SK-N-SH (cell line): Measurements from ENCODE around the gene LRRC39. TPM values are rescaled to one million over a fixed set of nuclear protein-coding genes. Genes with fewer than 3 reads are reported as not detected.
A peak's percentile ranks its signal among the peaks of the same experiment; 100 is the strongest.

Source experiments
- CTCF ChIA-PET: fragments of 300-600, 350-600 bp; formaldehyde crosslinking; extraction: SDS; loops from one replicate; lab custom pipeline; 2021; lab: Yijun Ruan, JAX
- POLR2A ChIA-PET: fragments of 350-600 bp; sonication (Branson Sonifier 250); formaldehyde crosslinking; extraction: SDS; loops from one replicate; lab custom pipeline; 2020; ENCODE audit warnings: antibody characterized with exemption, inconsistent platforms; lab: Yijun Ruan, JAX
- DNase-seq: peaks from one replicate; pipeline ENCODE4 v3.0.0; 2012
- H2AFZ ChIP-seq: fragments of 200-600 bp; sonication (generic); 2 replicates; pipeline ENCODE4 v1.8.1; 2016; ENCODE audit warnings: antibody characterized with exemption, mild to moderate bottlenecking, low read depth
- H3F3A ChIP-seq: fragments of 200-600 bp; sonication (generic); replicated peaks from 2 replicates; pipeline ENCODE3; 2016; ENCODE audit warnings: antibody characterized with exemption, mild to moderate bottlenecking; ENCODE audit not compliant: insufficient read depth
- H3K27ac ChIP-seq, 2 experiments: fragments of 200-500 bp in 1 of 2; fragments of 200-600 bp in 1 of 2; sonication (Bioruptor generic) in 1 of 2; sonication (generic), shearing (Covaris generic) in 1 of 2; 2 replicates each; pipeline versions ENCODE4 v1.5.1 to v1.6.1; 2014 to 2016; ENCODE audit warnings: low read depth in 2 of 2, inconsistent platforms in 1 of 2, low read length in 1 of 2, mild to moderate bottlenecking in 1 of 2, mixed read lengths in 1 of 2
- H3K27me3 ChIP-seq: fragments of 200-600 bp; sonication (generic), shearing (Covaris generic); 2 replicates; pipeline ENCODE4 v1.6.1; 2016; ENCODE audit warnings: mixed run types; ENCODE audit not compliant: insufficient read depth
- H3K36me3 ChIP-seq, 2 experiments: fragments of 200-500 bp in 1 of 2; fragments of 200-600 bp in 1 of 2; sonication (Bioruptor generic) in 1 of 2; sonication (generic) in 1 of 2; replicated peaks in 1 of 2; 2 replicates each; pipeline versions ENCODE3 to v1.5.1; 2014 to 2016; ENCODE audit warnings: low read length in 1 of 2, mild to moderate bottlenecking in 1 of 2; ENCODE audit not compliant: insufficient read depth in 2 of 2, control insufficient read depth in 1 of 2
- H3K4me1 ChIP-seq, 2 experiments: fragments of 200-500 bp in 1 of 2; fragments of 200-600 bp in 1 of 2; sonication (Bioruptor generic) in 1 of 2; sonication (generic), shearing (Covaris generic) in 1 of 2; 2 replicates each; pipeline versions ENCODE4 v1.5.1 to v1.6.1; 2014 to 2016; ENCODE audit warnings: low read depth in 1 of 2, low read length in 1 of 2, mixed run types in 1 of 2; ENCODE audit not compliant: insufficient read depth in 2 of 2, control insufficient read depth in 1 of 2
- H3K4me2 ChIP-seq: fragments of 200-600 bp; sonication (generic), shearing (Covaris generic); 2 replicates; pipeline ENCODE4 v1.6.1; 2017; ENCODE audit warnings: mixed run types
- H3K4me3 ChIP-seq, 2 experiments: fragments of 200-500 bp in 1 of 2; fragments of 200-600 bp in 1 of 2; sonication (Bioruptor generic) in 1 of 2; sonication (generic), shearing (Covaris generic) in 1 of 2; 2 replicates each; pipeline versions ENCODE4 v1.5.1 to v1.8.1; 2014 to 2016; ENCODE audit warnings: low read depth in 2 of 2, inconsistent platforms in 1 of 2, low read length in 1 of 2, mild to moderate bottlenecking in 1 of 2, mixed read lengths in 1 of 2, moderate library complexity in 1 of 2
- H3K79me2 ChIP-seq: fragments of 200-600 bp; sonication (generic); 2 replicates; pipeline ENCODE4 v1.8.1; 2017; ENCODE audit warnings: mild to moderate bottlenecking; ENCODE audit not compliant: insufficient read depth
- H3K9ac ChIP-seq: fragments of 200-600 bp; sonication (generic); 2 replicates; pipeline ENCODE4 v1.6.1; 2017; ENCODE audit warnings: mixed run types
- H3K9me2 ChIP-seq: fragments of 200-600 bp; sonication (generic); 2 replicates; pipeline ENCODE4 v1.6.1; 2017; ENCODE audit warnings: mixed run types
- H3K9me3 ChIP-seq: fragments of 200-600 bp; sonication (generic); 2 replicates; pipeline ENCODE4 v1.6.1; 2017; ENCODE audit warnings: mixed run types, mild to moderate bottlenecking, moderate library complexity
- H4K20me1 ChIP-seq: fragments of 200-600 bp; sonication (generic); 2 replicates; pipeline ENCODE4 v1.6.1; 2017; ENCODE audit warnings: mild to moderate bottlenecking, mixed run types; ENCODE audit not compliant: insufficient read depth
- CHD2 ChIP-seq: fragments of 150-350 bp; IDR thresholded peaks from 2 replicates; pipeline ENCODE4 v1.6.1; 2018; ENCODE audit warnings: low read length; ENCODE audit not compliant: partially characterized antibody
- ELF1 ChIP-seq: IDR thresholded peaks from 2 replicates; pipeline ENCODE4 v1.4.0; 2012
- FOXJ3 ChIP-seq: sonication (generic); formaldehyde crosslinking; IDR thresholded peaks from 2 replicates; pipeline ENCODE4 v1.5.1; 2020; ENCODE audit warnings: mild to moderate bottlenecking, missing genetic modification reagents
- FOXM1 ChIP-seq: IDR thresholded peaks from 2 replicates; pipeline ENCODE4 v1.4.0; 2012; ENCODE audit warnings: low read depth, mild to moderate bottlenecking
- GABPA ChIP-seq: IDR thresholded peaks from 2 replicates; pipeline ENCODE4 v1.4.0; 2012; ENCODE audit warnings: low read depth, mild to moderate bottlenecking
- GATA2 ChIP-seq: sonication (generic); formaldehyde crosslinking; IDR thresholded peaks from 2 replicates; pipeline ENCODE4 v1.5.0; 2020; ENCODE audit warnings: mild to moderate bottlenecking, missing genetic modification reagents
- MXI1 ChIP-seq: IDR thresholded peaks from 2 replicates; pipeline ENCODE4 v1.6.1; 2012; ENCODE audit warnings: mild to moderate bottlenecking, low read depth, low read length, improper control_type of control experiment
- POLR2AphosphoS5 ChIP-seq: IDR thresholded peaks from 2 replicates; pipeline ENCODE4 v1.6.1; 2012; ENCODE audit warnings: low read depth, low read length
- RAD21 ChIP-seq: IDR thresholded peaks from 2 replicates; pipeline ENCODE4 v1.6.1; 2012; ENCODE audit warnings: mild to moderate bottlenecking, low read length
- RCOR1 ChIP-seq: fragments of 150-350 bp; IDR thresholded peaks from 2 replicates; pipeline ENCODE4 v1.6.1; 2017; ENCODE audit warnings: antibody characterized with exemption, low read length
- RXRA ChIP-seq: IDR thresholded peaks from 2 replicates; pipeline ENCODE4 v1.4.0; 2012; ENCODE audit warnings: low read depth, mild to moderate bottlenecking, borderline replicate concordance
- SIN3A ChIP-seq: IDR thresholded peaks from 2 replicates; pipeline ENCODE4 v1.6.1; 2012; ENCODE audit warnings: low read depth, mild to moderate bottlenecking, low read length, moderate library complexity, borderline replicate concordance
- SMC3 ChIP-seq: IDR thresholded peaks from 2 replicates; pipeline ENCODE4 v1.6.1; 2012; ENCODE audit warnings: low read depth, low read length, improper control_type of control experiment
- TCF12 ChIP-seq: IDR thresholded peaks from 2 replicates; pipeline ENCODE4 v1.4.0; 2012
- YY1 ChIP-seq: IDR thresholded peaks from 2 replicates; pipeline ENCODE4 v1.4.0; 2012; ENCODE audit warnings: low read depth, mild to moderate bottlenecking
- WGBS: methylation state at CpG from one replicate; pipeline ENCODE4 v1.1.6; 2017; ENCODE audit warnings: low lambda C conversion rate; 5-methylcytosine and 5-hydroxymethylcytosine counted together
- polyA plus RNA-seq, 3 experiments: library from polyadenylated mRNA; depleted of rRNA; stranded (reverse); fragments of >200 nt; gene quantifications; 2 replicates each; pipeline ENCODE4 v1.2.3, GENCODE V29; 2012
- TF ChIP-seq, protein P1 (sequence below): fragments of 200-600 bp; sonication (generic); IDR thresholded peaks from 2 replicates; pipeline ENCODE4 v1.6.1; 2017; ENCODE audit warnings: antibody characterized with exemption, mild to moderate bottlenecking, moderate library complexity
- TF ChIP-seq, protein P2 (sequence below): IDR thresholded peaks from 2 replicates; pipeline ENCODE4 v1.6.1; 2012; ENCODE audit warnings: mild to moderate bottlenecking, low read depth, low read length, moderate library complexity

LRRC39 gene
- polyA plus RNA-seq, 1 of the 3 experiments (the other 2 are of a cell fraction): 1.6 TPM

DNA sequence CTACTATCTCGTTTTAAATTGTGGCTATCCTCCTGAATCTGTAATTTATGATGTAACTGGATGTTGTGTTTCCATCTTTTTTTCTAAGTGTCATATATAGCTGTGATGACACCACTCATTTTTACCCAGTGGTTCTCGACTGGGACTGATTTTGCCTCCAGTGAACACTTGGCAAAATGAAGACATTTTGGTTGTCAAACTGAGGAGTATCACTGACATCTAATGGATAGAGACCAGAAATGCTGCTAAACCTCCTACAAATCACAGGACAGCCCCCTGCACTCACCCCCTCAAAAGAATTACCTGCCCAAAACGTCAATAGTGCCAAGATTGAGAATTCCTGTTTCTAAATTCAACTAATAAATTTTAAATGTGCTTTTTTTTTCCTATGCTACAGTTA is 43.2 kb downstream of the LRRC39 start:
- Histone ChIP-seq H4K20me1 (no peaks in the 10 kb centered on the region), H3K9me3 (no peaks in the 10 kb centered on the region), H3F3A (peaks cover 8% of the 10 kb centered on the region), H3K4me2 (peak overlapping the region; percentile 89; the same call in 1 of the 2 replicates), H3K36me3 (peaks cover 40 to 46% of the 10 kb centered on the region in 2 experiments), H3K4me3 (no peak overlapping the region), H3K27me3 (no peaks in the 10 kb centered on the region), H3K79me2 (peaks cover 55% of the 10 kb centered on the region), H2AFZ (no peak overlapping the region), H3K9ac (no peak overlapping the region), H3K4me1 (peaks cover 5 to 17% of the 10 kb centered on the region in 2 experiments; a peak in 3 of 4 replicates)
- 70% methylated on average over 3 of the region's 3 CpGs for WGBS
- TF ChIP-seq, protein P1, sequence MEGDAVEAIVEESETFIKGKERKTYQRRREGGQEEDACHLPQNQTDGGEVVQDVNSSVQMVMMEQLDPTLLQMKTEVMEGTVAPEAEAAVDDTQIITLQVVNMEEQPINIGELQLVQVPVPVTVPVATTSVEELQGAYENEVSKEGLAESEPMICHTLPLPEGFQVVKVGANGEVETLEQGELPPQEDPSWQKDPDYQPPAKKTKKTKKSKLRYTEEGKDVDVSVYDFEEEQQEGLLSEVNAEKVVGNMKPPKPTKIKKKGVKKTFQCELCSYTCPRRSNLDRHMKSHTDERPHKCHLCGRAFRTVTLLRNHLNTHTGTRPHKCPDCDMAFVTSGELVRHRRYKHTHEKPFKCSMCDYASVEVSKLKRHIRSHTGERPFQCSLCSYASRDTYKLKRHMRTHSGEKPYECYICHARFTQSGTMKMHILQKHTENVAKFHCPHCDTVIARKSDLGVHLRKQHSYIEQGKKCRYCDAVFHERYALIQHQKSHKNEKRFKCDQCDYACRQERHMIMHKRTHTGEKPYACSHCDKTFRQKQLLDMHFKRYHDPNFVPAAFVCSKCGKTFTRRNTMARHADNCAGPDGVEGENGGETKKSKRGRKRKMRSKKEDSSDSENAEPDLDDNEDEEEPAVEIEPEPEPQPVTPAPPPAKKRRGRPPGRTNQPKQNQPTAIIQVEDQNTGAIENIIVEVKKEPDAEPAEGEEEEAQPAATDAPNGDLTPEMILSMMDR: peak; percentile 13; the same call in 1 of the 2 replicates
- TF ChIP-seq POLR2AphosphoS5 (no peak), RAD21 (peak; percentile 45), SMC3 (0 out of 2 replicates have a peak, but pooled peaks have one; percentile 2)
- TF ChIP-seq, all 33 proteins: peak for 3
- CTCF ChIA-PET: interaction anchor here (0.6 to 0.8 kb wide), 2 partner anchors 16 to 284 kb away, joined by 3 read pairs; partner anchors contain the start of gene AGL
- H3K9me2 ChIP-seq: no peaks in the 10 kb centered on the region
- H3K27ac ChIP-seq: no peak overlapping the region; a peak in 1 of 4 replicates
- no peak for DNase-seq
- POLR2A ChIA-PET: no interaction called here

DNA sequence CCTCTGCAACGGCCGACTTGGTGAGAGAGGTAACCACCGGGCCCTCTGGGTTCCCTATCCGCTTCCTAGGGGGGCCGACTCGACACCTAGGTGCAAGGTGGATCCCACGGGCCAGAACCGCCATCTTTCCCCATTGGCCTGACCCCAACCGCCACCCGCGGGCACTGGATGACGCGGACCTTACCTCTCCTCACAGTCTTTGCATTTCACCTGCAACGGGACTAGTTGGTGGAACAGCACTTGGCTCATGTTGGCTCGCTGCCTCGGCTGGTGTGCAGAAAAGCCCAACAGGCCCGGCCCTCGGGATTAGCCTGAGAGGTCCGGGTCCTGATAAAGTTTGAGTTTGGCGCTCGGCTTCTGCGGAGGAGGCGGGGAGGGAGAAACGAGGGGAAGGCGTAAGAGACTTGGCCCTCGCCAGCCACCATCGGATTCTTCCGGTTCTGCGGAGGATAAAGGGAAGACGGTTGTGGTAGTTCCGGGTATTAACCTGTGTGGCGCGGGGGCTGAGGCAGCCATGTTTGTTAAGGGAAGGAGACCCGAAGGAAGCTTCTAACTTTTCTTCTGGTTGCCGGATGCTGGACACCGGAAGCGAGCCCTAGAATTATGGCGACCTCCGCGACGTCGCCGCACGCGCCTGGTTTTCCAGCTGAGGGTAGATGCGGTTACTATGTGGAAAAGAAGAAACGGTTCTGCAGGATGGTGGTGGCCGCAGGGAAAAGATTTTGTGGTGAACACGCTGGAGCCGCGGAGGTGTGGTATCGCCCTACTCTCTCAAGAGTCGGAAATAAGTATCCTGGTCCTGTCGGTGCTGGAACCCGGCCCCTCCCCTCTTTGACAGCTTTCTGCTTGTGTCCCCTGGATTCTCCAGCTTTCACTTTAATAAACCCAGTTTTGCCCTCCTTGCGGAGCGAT is 45.2 kb downstream of the LRRC39 start, which contains the start of the genes SASS6 and TRMT13:
Gene SASS6, minus strand, starts transcription at position 365 of the 912 bp plus-strand sequence. Its CDS starts 116 bp downstream, at position 249.
Gene TRMT13, plus strand, starts transcription at position 598 of the 912 bp plus-strand sequence. Its CDS starts 6 bp downstream, at position 604.
- under 1% methylated on average over 48 of the region's 57 CpGs for WGBS
- H3K9me3 ChIP-seq: no peaks in the 10 kb centered on the region
- H3K27ac ChIP-seq: peak within 1 kb of the TSS; percentile 66 to 85
- H2AFZ ChIP-seq: peak within 1 kb of the TSS; percentile 99
- no peaks in the 10 kb centered on the region for H4K20me1 ChIP-seq
- H3K27me3 ChIP-seq: no peaks in the 10 kb centered on the region
- peaks cover 20 to 27% of the 10 kb centered on the region in 2 experiments for H3K36me3 ChIP-seq
- H3K9me2 ChIP-seq: no peaks in the 10 kb centered on the region
- peak; percentile 87 for DNase-seq
- H3K9ac ChIP-seq: peak within 1 kb of the TSS; percentile 78
- ChIA-PET POLR2A (interaction anchor here (0.8 to 1.4 kb wide), 4 partner anchors 95 to 163 kb away, joined by 3 to 6 read pairs (median 5); partner anchors contain the start of genes DBT, RTCA and SLC35A3), CTCF (interaction anchor here (1.1 kb wide), 1 partner anchor 327 kb away, joined by 5 read pairs; no protein-coding TSS in a partner anchor)
- H3K79me2 ChIP-seq: peaks cover 71% of the 10 kb centered on the region
- H3K4me1 ChIP-seq: peaks cover 5 to 17% of the 10 kb centered on the region in 2 experiments; a peak in 3 of 4 replicates
- peaks cover 8% of the 10 kb centered on the region for H3F3A ChIP-seq
- H3K4me3 ChIP-seq: peak within 1 kb of the TSS; percentile 95 to 96
- peak within 1 kb of the TSS; percentile 89 for H3K4me2 ChIP-seq
- peak; percentile 99 for TF ChIP-seq MXI1
- TF ChIP-seq ELF1: peak; percentile 99
- TF ChIP-seq SMC3: no peak; the same call in 1 of the 2 replicates
- no peak for TF ChIP-seq RXRA
- TF ChIP-seq GABPA: peak; percentile 95
- TF ChIP-seq CHD2: peak; percentile 92
- TF ChIP-seq FOXM1: no peak
- TF ChIP-seq FOXJ3: no peak
- TF ChIP-seq YY1: peak; percentile 99
- TF ChIP-seq, protein P1: no peak
- no peak for TF ChIP-seq RAD21
- TF ChIP-seq GATA2 (CRISPR knock-in tag): no peak
- TF ChIP-seq SIN3A: peak; percentile 97
- TF ChIP-seq RCOR1: peak; percentile 51
- TF ChIP-seq, protein P2, sequence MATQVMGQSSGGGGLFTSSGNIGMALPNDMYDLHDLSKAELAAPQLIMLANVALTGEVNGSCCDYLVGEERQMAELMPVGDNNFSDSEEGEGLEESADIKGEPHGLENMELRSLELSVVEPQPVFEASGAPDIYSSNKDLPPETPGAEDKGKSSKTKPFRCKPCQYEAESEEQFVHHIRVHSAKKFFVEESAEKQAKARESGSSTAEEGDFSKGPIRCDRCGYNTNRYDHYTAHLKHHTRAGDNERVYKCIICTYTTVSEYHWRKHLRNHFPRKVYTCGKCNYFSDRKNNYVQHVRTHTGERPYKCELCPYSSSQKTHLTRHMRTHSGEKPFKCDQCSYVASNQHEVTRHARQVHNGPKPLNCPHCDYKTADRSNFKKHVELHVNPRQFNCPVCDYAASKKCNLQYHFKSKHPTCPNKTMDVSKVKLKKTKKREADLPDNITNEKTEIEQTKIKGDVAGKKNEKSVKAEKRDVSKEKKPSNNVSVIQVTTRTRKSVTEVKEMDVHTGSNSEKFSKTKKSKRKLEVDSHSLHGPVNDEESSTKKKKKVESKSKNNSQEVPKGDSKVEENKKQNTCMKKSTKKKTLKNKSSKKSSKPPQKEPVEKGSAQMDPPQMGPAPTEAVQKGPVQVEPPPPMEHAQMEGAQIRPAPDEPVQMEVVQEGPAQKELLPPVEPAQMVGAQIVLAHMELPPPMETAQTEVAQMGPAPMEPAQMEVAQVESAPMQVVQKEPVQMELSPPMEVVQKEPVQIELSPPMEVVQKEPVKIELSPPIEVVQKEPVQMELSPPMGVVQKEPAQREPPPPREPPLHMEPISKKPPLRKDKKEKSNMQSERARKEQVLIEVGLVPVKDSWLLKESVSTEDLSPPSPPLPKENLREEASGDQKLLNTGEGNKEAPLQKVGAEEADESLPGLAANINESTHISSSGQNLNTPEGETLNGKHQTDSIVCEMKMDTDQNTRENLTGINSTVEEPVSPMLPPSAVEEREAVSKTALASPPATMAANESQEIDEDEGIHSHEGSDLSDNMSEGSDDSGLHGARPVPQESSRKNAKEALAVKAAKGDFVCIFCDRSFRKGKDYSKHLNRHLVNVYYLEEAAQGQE: peak; percentile 56; the same call in 1 of the 2 replicates
- peak; percentile 44; the same call in 1 of the 2 replicates for TF ChIP-seq TCF12
